Renal pelvis (tissue), 4 donors: Measurements from ENCODE around the gene C10orf62. TPM values are rescaled to one million over a fixed set of nuclear protein-coding genes. Genes with fewer than 3 reads are reported as not detected.
"Not testable (repeated sequence)": the region's sequence is repeated elsewhere in the genome, so short reads cannot be mapped to it uniquely, and the experiment has no call there.

Source experiments
- DNase-seq: peaks from one replicate; pipeline ENCODE4 v3.0.0-alpha.2; 2013
- polyA plus RNA-seq, 3 donors: library from polyadenylated mRNA; unstranded; fragments of 120-200 nt; gene quantifications; one replicate each; pipeline ENCODE4 v1.2.1, GENCODE V29; 2013; ENCODE audit not compliant: insufficient read length in 3 of 3

The C10orf62 gene
- polyA plus RNA-seq, 3 donors: 0.31 to 3.5 (median 1.3) TPM

DNA sequence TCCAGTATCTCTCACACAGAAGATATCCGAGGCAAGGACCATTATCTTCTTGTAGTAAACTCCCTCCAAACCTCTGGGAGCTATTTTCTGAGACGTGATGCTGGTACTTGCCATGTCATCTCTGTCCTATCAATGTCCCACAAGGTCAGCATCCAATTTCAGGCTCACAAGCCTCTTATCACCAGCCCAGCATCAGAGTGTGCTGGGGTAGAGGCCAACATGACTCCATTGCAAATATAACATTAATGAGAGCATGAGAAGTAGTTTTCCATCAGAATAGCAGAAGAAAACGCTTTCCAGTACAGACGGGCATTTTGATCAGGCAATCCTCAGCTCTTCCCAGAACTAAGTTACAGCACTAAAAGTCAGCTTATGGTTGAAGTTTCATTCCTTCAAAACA, 38.2 kb downstream of the C10orf62 start:
- DNase-seq: no peak

GRCh38 chr10:97628228-97628627, 38.7 kb downstream of the C10orf62 start:
- DNase-seq: no peak

GRCh38 chr10:97629289-97629688, 39.8 kb downstream of the C10orf62 start:
- no peak for DNase-seq

GRCh38 chr10:97631098-97631497, 41.6 kb downstream of the C10orf62 start:
- DNase-seq: no peak

- DNase-seq: peak; percentile 94
Measured at GRCh38 chr10:97632949-97633884, 43.7 kb downstream of the C10orf62 start, which contains the start of gene MORN4. Gene MORN4, minus strand, starts transcription at chr10:97633500. Its CDS starts 13,847 bp downstream, at chr10:97619653.

DNA sequence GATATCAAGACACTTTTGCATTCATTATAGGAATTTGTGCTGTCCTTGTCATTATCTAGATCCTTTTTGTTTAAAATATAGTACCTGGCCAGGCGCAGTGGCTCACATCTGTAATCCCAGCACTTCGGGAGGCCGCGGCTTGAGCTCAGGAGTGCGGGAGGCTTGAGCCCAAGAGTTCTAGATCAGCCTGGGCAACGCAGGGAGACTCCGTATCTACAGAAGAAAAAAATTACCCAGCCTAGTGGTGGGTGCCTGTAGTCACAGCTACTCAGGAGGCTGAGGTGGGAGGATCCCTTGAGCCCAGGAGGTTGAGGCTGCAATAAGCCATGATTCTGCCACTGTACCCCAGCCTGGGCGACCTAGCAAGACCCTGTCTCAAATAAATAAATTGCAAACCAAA, 44.4 kb downstream of the C10orf62 start:
- no peak for DNase-seq

- DNase-seq: no peak
Measured at GRCh38 chr10:97635577-97635976, 46.1 kb downstream of the C10orf62 start.

GRCh38 chr10:97639090-97639489, 49.6 kb downstream of the C10orf62 start:
- not testable (repeated sequence) for DNase-seq

- peak; percentile 99 for DNase-seq
Measured at GRCh38 chr10:97640174-97640867, 50.8 kb downstream of the C10orf62 start, which contains the start of gene PI4K2A. Gene PI4K2A, plus strand, starts transcription at chr10:97640671. Its CDS starts 72 bp downstream, at chr10:97640743.

Other genes starting within 250 kb of the C10orf62 start
- 10 to 100 TPM; 26.3 to 34.6 (median 26.7) TPM for gene RRP12, start 188.4 kb upstream of the C10orf62 start, polyA plus RNA-seq
- 100 to 1,000 TPM; 164 to 200 (median 193) TPM for gene PGAM1, start 163.5 kb upstream of the C10orf62 start, polyA plus RNA-seq
- gene EXOSC1, start 143.7 kb upstream of the C10orf62 start, polyA plus RNA-seq: 10 to 100 TPM; 32.0 to 43.3 (median 39.7) TPM
- gene ZDHHC16, start 143.5 kb upstream of the C10orf62 start, polyA plus RNA-seq: 10 to 100 TPM; 40.5 to 43.1 (median 40.7) TPM
- gene MMS19, start 91.3 kb upstream of the C10orf62 start, polyA plus RNA-seq: 100 to 1,000 TPM in 2 of 3 donors, 10 to 100 TPM in 1; 94.4 to 108 (median 106) TPM
- gene UBTD1, start 90.8 kb upstream of the C10orf62 start, polyA plus RNA-seq: 10 to 100 TPM in 2 of 3 donors, 1 to 10 TPM in 1; 9.2 to 12.5 (median 11.3) TPM
- under 1 TPM; 0.39 to 0.50 (median 0.49) TPM for gene ANKRD2, start 16.9 kb upstream of the C10orf62 start, polyA plus RNA-seq
- 10 to 100 TPM; 48.5 to 70.8 (median 69.1) TPM for gene HOGA1, start 5.3 kb upstream of the C10orf62 start, polyA plus RNA-seq
- gene MORN4, start 43.8 kb downstream of the C10orf62 start, polyA plus RNA-seq: 10 to 100 TPM; 21.7 to 29.7 (median 22.9) TPM
- 10 to 100 TPM; 18.8 to 20.7 (median 20.5) TPM for gene PI4K2A, start 51.0 kb downstream of the C10orf62 start, polyA plus RNA-seq
- gene AVPI1, start 97.5 kb downstream of the C10orf62 start, polyA plus RNA-seq: 1 to 10 TPM; 4.3 to 5.3 (median 4.5) TPM
- 10 to 100 TPM; 36.4 to 46.8 (median 43.9) TPM for gene MARVELD1, start 124.0 kb downstream of the C10orf62 start, polyA plus RNA-seq
- gene ZFYVE27, start 147.4 kb downstream of the C10orf62 start, polyA plus RNA-seq: 10 to 100 TPM; 22.7 to 40.4 (median 37.7) TPM
- under 1 TPM in 2 of 3 donors, not detected in 1; 0.09 to 0.11 TPM for gene SFRP5, start 182.3 kb downstream of the C10orf62 start, polyA plus RNA-seq